ENCODE measurements around the gene NUP54. TPM values are rescaled to one million over a fixed set of nuclear protein-coding genes. Genes with fewer than 3 reads are reported as not detected.

The NUP54 gene
- total and polyA plus RNA-seq, 9 of the 15 experiments (the other 6 are each of a cell fraction or from before 2014, with no cell fraction given) = 29.6 to 115 (median 67.7) TPM

DNA sequence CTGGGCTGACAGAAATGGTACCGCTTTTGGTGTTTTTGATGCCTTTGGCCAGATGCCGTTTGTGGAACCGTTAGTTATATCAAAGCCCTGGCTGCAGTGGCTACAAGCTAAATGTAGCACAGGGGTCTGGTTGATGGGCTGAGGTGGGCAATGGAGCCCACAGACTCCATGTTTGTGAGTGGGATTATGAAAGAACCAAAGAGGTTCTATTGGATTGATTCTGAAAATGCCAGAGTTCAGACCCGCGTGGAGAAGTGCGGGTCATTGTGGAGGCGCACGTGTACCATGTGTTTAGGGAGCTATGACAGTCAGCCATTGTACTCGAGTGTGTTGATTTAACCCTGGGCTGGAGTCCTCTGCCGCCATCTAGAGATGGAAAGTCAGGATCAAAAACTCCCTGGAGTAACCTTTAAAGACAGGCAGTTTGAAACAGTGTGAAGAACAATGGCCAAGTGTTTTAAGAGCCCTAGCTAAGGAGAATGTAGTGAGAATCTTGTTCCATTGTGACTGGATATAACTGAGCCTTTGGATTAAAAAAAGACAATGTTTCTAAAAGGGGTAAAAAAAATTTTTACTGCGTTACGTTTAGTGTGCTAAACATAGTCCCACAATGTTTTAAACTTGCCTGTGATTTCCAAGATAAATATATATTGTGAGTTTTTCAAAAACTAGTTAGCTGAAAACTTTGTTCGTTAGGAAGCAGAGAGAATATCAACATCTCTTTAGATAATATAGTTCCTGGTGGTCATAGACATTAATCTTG is 61.0 kb downstream of the NUP54 start (continued):
- TF ChIP-seq, protein P1, sequence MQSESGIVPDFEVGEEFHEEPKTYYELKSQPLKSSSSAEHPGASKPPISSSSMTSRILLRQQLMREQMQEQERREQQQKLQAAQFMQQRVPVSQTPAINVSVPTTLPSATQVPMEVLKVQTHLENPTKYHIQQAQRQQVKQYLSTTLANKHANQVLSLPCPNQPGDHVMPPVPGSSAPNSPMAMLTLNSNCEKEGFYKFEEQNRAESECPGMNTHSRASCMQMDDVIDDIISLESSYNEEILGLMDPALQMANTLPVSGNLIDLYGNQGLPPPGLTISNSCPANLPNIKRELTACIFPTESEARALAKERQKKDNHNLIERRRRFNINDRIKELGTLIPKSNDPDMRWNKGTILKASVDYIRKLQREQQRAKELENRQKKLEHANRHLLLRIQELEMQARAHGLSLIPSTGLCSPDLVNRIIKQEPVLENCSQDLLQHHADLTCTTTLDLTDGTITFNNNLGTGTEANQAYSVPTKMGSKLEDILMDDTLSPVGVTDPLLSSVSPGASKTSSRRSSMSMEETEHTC (IDR thresholded peaks at IDR 0.05) = no peak
- no peak; the same call in 1 of the 2 replicates for TF ChIP-seq FOXJ2 (tag; IDR thresholded peaks at IDR 0.05)
- TF ChIP-seq, protein P2, sequence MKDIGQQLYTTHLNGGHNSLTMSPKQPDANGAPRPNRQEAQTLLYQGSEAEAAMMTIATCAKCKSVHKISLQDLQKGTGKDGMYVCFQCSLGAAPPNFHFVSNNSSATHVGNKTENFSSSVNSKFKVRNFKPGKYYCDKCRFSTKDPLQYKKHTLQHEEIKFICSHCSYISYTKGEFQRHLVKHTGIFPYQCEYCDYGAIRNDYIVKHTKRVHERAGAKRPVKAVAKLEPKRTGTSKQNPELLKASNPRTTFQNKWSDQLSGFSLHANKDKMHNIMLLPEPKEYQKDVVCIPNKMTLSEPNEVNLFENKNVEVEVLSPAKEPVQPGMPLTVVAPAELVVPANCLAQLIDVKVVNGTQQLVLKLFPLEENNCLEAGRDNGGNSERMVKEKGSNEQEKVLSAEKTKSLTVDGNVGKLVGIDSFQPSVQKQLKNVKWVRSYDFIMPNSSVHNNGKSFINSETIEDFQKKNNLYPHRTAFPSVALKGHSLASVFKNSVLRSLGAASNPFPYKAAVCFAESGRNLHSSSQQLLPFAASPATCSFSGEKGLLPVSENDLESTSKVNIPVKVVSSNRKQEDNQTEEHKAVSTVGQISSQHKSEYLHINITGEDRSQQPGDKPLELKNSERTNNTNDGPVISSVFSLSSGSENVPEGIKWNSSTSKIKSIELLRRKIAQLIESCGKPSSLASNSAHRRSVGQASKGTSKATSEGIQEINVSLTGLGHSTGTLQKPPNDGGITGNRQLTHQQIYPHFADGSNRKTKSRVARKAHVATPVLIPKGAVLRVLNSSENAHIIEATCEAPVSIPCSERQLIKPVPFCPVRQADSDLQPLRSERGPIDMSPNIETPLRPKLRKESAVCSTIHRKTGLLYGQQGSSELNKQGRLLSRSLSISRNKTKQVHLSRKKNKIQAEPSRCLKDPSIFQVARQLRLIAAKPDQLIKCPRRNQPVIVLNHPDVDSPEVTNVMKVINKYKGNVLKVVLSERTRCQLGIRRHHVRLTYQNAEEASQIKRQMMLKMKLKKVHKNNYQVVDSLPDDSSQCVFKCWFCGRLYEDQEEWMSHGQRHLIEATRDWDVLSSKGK (CRISPR knock-in tag; IDR thresholded peaks at IDR 0.05) = no peak
- TF ChIP-seq TOE1 (IDR thresholded peaks at IDR 0.05; ENCODE audit: borderline replicate concordance) = no peak; the same call in 1 of the 2 replicates
- no peak for TF ChIP-seq TOE1 (CRISPR knock-in tag; IDR thresholded peaks at IDR 0.05; ENCODE audit: borderline replicate concordance, low read depth)
- TF ChIP-seq MCM2 (IDR thresholded peaks at IDR 0.05; ENCODE audit: low read depth) = no peak
- no peak for TF ChIP-seq ZNF184 (CRISPR knock-in tag; IDR thresholded peaks at IDR 0.05)
- TF ChIP-seq MED1 (CRISPR knock-in tag; IDR thresholded peaks at IDR 0.05; ENCODE audit: borderline replicate concordance) = no peak
- TF ChIP-seq, protein P3, sequence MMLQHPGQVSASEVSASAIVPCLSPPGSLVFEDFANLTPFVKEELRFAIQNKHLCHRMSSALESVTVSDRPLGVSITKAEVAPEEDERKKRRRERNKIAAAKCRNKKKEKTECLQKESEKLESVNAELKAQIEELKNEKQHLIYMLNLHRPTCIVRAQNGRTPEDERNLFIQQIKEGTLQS (IDR thresholded peaks at IDR 0.05) = no peak
- TF ChIP-seq, protein P3 (CRISPR knock-in tag; conservative IDR thresholded peaks at IDR 0.05) = no peak
- no peak for TF ChIP-seq NCOA1 (IDR thresholded peaks at IDR 0.05; ENCODE audit: low read depth)
- TF ChIP-seq, protein P4, sequence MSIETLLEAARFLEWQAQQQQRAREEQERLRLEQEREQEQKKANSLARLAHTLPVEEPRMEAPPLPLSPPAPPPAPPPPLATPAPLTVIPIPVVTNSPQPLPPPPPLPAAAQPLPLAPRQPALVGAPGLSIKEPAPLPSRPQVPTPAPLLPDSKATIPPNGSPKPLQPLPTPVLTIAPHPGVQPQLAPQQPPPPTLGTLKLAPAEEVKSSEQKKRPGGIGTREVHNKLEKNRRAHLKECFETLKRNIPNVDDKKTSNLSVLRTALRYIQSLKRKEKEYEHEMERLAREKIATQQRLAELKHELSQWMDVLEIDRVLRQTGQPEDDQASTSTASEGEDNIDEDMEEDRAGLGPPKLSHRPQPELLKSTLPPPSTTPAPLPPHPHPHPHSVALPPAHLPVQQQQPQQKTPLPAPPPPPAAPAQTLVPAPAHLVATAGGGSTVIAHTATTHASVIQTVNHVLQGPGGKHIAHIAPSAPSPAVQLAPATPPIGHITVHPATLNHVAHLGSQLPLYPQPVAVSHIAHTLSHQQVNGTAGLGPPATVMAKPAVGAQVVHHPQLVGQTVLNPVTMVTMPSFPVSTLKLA (conservative IDR thresholded peaks at IDR 0.05) = peak; percentile 95 to 96
- TF ChIP-seq, protein P5, sequence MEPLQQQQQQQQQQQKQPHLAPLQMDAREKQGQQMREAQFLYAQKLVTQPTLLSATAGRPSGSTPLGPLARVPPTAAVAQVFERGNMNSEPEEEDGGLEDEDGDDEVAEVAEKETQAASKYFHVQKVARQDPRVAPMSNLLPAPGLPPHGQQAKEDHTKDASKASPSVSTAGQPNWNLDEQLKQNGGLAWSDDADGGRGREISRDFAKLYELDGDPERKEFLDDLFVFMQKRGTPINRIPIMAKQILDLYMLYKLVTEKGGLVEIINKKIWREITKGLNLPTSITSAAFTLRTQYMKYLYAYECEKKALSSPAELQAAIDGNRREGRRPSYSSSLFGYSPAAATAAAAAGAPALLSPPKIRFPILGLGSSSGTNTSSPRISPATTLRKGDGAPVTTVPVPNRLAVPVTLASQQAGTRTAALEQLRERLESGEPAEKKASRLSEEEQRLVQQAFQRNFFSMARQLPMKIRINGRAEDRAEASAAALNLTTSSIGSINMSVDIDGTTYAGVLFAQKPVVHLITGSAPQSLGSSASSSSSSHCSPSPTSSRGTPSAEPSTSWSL (CRISPR knock-in tag; IDR thresholded peaks at IDR 0.05; ENCODE audit: borderline replicate concordance) = no peak
- TF ChIP-seq, protein P6, sequence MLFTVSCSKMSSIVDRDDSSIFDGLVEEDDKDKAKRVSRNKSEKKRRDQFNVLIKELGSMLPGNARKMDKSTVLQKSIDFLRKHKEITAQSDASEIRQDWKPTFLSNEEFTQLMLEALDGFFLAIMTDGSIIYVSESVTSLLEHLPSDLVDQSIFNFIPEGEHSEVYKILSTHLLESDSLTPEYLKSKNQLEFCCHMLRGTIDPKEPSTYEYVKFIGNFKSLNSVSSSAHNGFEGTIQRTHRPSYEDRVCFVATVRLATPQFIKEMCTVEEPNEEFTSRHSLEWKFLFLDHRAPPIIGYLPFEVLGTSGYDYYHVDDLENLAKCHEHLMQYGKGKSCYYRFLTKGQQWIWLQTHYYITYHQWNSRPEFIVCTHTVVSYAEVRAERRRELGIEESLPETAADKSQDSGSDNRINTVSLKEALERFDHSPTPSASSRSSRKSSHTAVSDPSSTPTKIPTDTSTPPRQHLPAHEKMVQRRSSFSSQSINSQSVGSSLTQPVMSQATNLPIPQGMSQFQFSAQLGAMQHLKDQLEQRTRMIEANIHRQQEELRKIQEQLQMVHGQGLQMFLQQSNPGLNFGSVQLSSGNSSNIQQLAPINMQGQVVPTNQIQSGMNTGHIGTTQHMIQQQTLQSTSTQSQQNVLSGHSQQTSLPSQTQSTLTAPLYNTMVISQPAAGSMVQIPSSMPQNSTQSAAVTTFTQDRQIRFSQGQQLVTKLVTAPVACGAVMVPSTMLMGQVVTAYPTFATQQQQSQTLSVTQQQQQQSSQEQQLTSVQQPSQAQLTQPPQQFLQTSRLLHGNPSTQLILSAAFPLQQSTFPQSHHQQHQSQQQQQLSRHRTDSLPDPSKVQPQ (CRISPR knock-in tag; IDR thresholded peaks at IDR 0.05; ENCODE audit: borderline replicate concordance) = no peak
- TF ChIP-seq ZNF408 (CRISPR knock-in tag; IDR thresholded peaks at IDR 0.05; ENCODE audit: low read depth) = no peak

Measured in K562 (cell line).